T47D (cell line): Measurements from ENCODE around the gene FPGS.
A peak's percentile ranks its signal among the peaks of the same experiment; 100 is the strongest.

Source experiments
- DNase-seq, 2 experiments: peaks; one replicate each; pipeline versions ENCODE4 v3.0.0 to v3.0.0-alpha.2; 2011 to 2012; ENCODE audit warnings: low read depth in 1 of 2, low spot score in 1 of 2
- JUND ChIP-seq: IDR thresholded peaks from 2 replicates; pipeline ENCODE4 v1.6.1; 2012; ENCODE audit warnings: low read depth
- in situ Hi-C: cut with HindIII; loops from 2 replicates; pipeline ENCODE4 v1.10.0; 2016; ENCODE audit warnings: low sequenced_read_pairs, low pct_unique_long_range_greater_than_20kb

Gene FPGS

DNA sequence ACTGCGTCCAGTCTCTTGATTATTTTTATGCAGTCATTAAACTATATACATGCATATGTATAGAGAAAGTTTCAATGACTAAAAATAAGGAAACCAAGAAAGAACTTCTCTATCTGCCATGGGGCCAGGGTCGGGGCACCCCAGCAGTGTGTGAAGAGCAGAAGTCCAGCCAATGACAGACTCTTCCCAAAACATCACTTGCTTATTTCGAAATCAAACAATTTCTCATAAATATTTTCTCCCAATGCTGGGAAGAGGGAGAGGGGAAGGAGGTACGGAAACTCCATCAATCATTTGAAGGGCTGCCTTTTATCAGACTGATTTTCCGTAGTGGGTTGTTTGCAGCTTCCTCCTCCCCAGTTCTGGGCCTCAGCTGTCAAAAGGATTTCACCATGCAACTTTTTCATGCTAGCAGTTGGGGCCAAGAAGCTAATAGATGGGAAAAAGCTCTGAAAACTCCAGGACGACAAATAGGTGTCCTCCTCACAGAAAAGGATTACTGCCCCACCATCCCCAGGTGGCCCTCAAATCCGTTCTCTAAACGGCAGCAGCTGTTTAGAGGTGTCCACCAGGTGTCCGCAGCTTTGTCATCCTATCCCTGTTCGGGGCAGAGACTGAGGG is 617 bp upstream of the FPGS start:
- no peak for DNase-seq
- TF ChIP-seq JUND = no peak
- in situ Hi-C loops = no loop called here

DNA sequence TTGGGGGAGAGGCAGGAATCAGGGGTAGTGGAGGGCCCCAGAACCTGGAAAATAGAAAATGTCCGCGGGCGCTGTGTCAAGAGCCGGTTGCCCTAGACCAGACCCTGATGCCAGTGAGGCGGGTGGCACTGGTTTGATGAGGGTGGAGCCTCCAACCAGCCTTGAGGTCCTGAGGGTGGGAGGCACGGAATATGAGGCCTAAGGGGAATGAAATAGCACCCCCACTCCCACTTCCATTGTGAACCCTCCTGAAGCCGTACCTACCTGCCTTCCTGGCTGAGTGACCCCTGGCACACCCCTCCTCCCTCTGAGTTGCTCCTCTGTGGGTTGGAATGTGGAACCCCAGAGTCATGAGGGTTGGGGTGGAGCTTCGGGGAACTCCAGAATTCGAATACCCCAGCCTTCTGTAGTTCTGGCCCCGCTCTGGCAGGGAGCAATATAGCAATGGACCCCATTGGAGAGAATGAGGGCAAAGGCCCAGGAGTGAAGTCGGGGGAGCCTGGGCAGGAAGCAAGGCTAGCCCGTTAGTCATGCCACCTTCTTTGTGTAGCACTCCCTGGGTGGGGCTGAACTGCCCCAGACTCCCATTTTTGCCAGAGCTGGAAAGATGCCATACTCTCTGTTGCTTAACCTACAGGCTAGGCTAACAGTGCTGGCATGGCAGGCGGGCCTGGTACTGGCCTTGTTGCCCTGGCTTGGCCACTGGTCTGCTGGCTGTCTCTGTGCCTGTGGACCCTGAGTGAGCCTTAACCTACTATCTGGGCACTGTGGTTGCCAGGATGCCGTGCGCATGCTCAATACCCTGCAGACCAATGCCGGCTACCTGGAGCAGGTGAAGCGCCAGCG is 1.0 kb downstream of the FPGS start:
- TF ChIP-seq JUND = no peak
- DNase-seq = peak in 1 of 2 experiments; percentile 30
- in situ Hi-C loops = no loop called here

DNA sequence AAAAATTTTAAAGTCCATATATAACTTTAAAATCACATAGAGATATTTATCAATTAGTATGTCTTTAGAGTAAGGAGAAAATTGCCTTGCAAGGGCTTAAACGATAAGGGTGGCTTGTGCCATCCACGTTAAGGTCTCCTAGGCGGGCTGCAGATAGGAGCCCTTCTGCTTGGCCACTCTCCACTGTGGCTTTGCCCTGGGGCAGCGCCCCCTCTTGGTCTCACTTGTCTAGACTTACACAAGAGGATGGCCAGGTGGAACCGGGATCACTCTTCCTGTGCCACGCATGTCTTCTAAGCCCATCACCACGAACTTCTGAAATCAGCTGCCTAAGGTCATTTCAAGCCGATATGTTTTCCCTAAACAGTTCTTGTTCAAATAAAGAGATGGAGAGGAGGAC is 2.9 kb downstream of the FPGS start:
- TF ChIP-seq JUND = no peak
- DNase-seq = peak in 1 of 2 experiments; percentile 47
- in situ Hi-C loops = no loop called here

DNA sequence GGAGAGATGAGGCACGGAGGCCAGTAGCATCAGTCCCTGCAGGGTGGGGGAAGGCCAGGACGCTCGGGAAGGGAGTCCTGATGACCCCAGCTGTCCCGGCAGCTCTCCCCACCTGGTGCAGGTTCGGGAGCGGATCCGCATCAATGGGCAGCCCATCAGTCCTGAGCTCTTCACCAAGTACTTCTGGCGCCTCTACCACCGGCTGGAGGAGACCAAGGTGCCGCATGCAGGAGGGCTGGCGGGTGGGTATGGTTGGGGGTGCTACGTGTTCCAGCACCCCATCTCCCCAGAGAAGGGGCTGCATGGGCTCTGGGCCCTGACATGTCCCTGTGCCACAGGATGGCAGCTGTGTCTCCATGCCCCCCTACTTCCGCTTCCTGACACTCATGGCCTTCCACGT is 4.2 kb downstream of the FPGS start:
- in situ Hi-C loops = no loop called here
- DNase-seq = no peak
- TF ChIP-seq JUND = no peak

DNA sequence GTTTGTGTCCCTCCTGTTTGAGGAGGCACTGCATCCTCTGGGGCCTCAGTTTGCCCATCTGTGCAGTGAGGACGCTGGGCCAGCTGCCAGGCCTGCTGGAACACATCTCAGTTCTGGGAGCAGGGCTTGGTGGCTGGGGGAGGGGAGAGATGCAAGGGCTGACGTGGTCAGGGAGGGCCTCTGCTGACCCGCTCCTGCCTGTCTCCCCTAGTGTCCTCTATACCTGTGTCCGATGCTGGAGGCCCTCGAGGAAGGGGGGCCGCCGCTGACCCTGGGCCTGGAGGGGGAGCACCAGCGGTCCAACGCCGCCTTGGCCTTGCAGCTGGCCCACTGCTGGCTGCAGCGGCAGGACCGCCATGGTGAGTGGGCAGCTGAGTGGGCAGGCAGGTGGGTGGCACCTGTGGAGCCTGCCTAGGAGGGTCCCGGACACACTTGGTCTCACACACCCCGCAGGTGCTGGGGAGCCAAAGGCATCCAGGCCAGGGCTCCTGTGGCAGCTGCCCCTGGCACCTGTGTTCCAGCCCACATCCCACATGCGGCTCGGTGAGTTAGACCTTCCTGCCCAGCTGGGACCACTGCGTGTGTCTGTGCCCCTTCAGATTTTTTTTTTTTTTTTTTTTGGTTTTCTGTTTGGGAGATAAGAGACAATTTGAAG is 5.8 kb downstream of the FPGS start:
- DNase-seq = no peak
- TF ChIP-seq JUND = no peak
- in situ Hi-C loops = no loop called here

DNA sequence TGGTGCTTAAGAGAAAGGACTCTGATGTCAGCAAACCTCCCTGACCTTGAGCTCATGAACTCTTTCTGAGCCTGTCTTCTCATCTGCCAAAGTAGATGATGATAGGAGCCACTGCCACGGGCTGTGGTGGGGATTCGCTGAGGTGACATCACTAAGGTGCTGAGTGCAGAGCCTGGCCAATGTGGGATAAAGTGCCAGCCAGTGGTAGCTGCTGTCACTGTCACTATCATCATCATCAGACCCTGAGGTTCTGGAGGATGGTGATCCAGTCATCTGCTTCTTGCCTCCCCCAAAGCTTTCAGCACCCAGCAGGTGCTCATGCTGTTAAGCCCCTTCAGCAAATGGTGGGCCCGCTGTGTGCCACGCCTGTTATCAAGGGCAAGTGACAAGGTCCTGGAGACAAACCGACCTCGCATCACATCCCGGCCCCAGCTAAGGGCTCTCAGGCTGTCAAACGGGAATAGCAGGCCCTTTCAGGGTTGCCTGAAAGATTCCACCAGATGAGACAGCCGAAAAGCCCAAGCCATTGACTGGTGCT is 6.4 kb downstream of the FPGS start:
- peak in 1 of 2 experiments; percentile 59 for DNase-seq
- in situ Hi-C loops = no loop called here
- TF ChIP-seq JUND = no peak

DNA sequence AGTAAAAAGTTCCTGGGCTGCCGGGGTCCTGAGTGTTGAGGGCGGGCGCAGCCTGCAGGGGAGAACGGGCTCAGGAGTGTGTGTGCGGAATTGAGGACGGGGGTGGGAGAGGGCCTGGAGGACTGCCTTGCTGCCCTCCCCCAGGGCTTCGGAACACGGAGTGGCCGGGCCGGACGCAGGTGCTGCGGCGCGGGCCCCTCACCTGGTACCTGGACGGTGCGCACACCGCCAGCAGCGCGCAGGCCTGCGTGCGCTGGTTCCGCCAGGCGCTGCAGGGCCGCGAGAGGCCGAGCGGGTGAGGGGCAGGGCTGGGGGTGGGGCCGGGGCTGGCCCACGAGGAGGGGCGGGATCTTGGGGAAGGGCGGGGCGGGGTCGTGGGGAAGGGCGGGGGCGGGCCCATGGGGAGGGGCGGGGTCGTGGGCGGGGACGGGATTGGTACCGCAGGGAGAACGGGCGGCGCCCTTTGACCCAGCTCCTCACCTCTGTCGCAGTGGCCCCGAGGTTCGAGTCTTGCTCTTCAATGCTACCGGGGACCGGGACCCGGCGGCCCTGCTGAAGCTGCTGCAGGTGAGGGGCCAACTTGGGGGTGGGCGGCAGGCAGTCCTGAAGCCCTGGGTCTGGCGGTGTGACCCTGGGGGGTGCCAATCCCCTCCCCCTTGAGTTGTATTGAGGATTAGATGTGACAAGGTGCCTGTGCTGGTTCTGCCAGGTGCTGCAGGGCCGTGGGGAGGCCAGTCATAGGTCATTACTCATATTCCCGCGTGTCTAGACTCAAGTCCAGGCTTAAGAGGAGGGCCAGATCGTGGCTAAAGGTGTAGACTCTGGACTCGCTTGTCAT is 7.1 kb downstream of the FPGS start:
- no peak for TF ChIP-seq JUND
- in situ Hi-C loops = no loop called here
- peak; percentile 72 to 76 for DNase-seq

DNA sequence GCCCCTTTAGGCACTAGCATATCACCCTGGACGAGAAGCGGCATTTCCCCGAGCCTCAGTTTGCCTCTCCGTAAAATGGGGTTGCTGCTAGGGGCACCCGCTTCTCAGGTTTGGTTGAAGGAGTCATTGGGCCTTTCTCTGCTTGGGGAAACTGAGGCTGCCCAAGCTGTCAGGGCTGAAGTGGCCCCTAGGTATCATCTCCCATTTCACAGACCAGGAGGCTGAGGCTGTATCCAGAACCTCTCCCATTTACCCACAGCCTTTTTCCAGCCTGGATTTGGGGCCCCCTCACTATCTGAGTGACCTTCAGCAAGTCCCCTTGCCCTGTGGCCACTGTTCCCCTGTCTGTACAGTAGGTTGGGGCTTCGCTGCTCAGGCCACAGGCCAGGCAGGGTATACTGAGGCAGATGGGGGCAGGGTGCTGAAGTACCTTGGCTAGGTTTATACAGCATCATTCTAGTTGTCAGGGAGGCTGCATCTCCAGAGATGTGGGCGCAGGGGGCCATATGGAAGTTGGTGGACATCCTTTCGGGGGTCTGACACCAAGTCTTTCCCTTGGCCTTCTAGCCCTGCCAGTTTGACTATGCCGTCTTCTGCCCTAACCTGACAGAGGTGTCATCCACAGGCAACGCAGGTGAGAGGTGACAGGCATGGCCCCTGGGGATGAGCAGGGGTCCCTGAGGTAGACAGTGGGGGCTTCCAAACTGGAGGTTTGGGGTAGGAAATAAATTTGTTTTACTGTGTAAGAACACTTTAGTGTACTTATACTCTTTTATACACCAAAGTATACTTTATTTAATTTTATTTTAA is 7.9 kb downstream of the FPGS start:
- DNase-seq = no peak
- in situ Hi-C loops = no loop called here

DNA sequence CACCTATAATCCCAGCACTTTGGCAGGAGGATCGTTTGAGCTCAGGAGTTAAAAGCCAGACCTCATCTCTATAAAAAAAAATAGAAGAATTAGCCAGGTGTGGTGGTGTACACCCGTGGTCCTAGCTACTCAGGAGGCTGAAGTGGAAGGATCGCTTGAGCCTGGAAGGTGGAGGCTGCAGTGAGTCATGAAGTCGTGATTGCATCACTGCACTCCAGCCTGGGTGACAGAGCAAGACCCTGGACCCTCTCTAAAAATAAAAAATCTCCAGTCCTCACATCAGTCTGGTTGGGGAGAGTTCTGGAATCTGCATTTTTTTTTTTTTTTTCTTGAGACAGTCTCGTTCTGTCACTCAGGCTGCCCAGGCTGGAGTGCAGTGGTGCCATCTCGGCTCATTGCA is 9.3 kb downstream of the FPGS start:
- TF ChIP-seq JUND = no peak
- no peak for DNase-seq
- in situ Hi-C loops = no loop called here

More for the DNA sequence above, 7.9 kb downstream of the FPGS start:
- no peak for TF ChIP-seq JUND

DNA sequence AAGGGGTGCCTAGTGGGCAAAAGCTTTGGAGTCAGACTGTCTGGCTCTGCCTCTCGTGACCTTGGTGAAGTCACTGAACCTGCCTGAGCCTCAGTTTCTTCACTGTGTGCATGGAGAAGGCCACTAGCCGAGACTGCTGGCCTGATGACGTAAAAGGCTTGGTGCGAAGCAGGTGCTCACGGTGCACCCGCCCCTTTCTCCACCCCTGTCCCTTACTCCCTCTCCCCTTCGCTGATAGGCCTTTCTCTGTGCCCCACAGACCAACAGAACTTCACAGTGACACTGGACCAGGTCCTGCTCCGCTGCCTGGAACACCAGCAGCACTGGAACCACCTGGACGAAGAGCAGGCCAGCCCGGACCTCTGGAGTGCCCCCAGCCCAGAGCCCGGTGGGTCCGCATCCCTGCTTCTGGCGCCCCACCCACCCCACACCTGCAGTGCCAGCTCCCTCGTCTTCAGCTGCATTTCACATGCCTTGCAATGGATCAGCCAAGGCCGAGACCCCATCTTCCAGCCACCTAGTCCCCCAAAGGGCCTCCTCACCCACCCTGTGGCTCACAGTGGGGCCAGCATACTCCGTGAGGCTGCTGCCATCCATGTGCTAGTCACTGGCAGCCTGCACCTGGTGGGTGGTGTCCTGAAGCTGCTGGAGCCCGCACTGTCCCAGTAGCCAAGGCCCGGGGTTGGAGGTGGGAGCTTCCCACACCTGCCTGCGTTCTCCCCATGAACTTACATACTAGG is 10.4 kb downstream of the FPGS start:
- in situ Hi-C loops = no loop called here
- no peak for DNase-seq

More for the DNA sequence above, 10.4 kb downstream of the FPGS start:
- no peak for TF ChIP-seq JUND
